Activated CD4-positive, alpha-beta T cell treated with anti-CD3 and anti-CD28 coated beads for 1 hour (primary cell): Measurements from ENCODE around the gene SS18L1.
A peak's percentile ranks its signal among the peaks of the same experiment; 100 is the strongest.
"Not testable (repeated sequence)": the region's sequence is repeated elsewhere in the genome, so short reads cannot be mapped to it uniquely, and the experiment has no call there.

Experiments used
- DNase-seq: peaks from one replicate; pipeline ENCODE4 v3.0.0-alpha.2; 2020

Gene SS18L1

GRCh38 chr20:62143081-62143956 is at the start of gene SS18L1, which contains the start of gene PSMA7:
SS18L1 (plus strand) TSS chr20:62143769; CDS start chr20:62143821, 52 bp downstream.
PSMA7 (minus strand) TSS chr20:62143394; CDS start chr20:62143303, 91 bp downstream.
- peak; percentile 77 for DNase-seq

- no peak for DNase-seq
Observed at GRCh38 chr20:62096421-62097380, 46.9 kb upstream of the SS18L1 start.

- no peak for DNase-seq
Observed at GRCh38 chr20:62097881-62098407, 45.6 kb upstream of the SS18L1 start.

- DNase-seq: no peak
Observed at GRCh38 chr20:62101078-62101477, 42.5 kb upstream of the SS18L1 start.

- DNase-seq: no peak
Observed at GRCh38 chr20:62103508-62104233, 39.9 kb upstream of the SS18L1 start.

- no peak for DNase-seq
Observed at GRCh38 chr20:62104234-62104789, 39.3 kb upstream of the SS18L1 start.

GRCh38 chr20:62104791-62105345 is 38.7 kb upstream of the SS18L1 start:
- no peak for DNase-seq

- no peak for DNase-seq
Observed at GRCh38 chr20:62105592-62105991, 38.0 kb upstream of the SS18L1 start.

GRCh38 chr20:62111148-62111547 is 32.4 kb upstream of the SS18L1 start:
- no peak for DNase-seq

- DNase-seq: no peak
Observed at GRCh38 chr20:62112368-62112767, 31.2 kb upstream of the SS18L1 start.

- DNase-seq: no peak
Observed at GRCh38 chr20:62114894-62115293, 28.7 kb upstream of the SS18L1 start.

GRCh38 chr20:62115800-62116407 is 27.7 kb upstream of the SS18L1 start:
- DNase-seq: not testable (repeated sequence)

GRCh38 chr20:62116558-62117361 is 26.8 kb upstream of the SS18L1 start:
- no peak for DNase-seq

GRCh38 chr20:62117362-62117646 is 26.3 kb upstream of the SS18L1 start:
- no peak for DNase-seq

- DNase-seq: peak; percentile 44
Observed at GRCh38 chr20:62117658-62118057, 25.9 kb upstream of the SS18L1 start.

- no peak for DNase-seq
Observed at GRCh38 chr20:62118113-62119043, 25.2 kb upstream of the SS18L1 start.

GRCh38 chr20:62119115-62119514 is 24.5 kb upstream of the SS18L1 start:
- DNase-seq: no peak

- no peak for DNase-seq
Observed at GRCh38 chr20:62119591-62120364, 23.8 kb upstream of the SS18L1 start.

- no peak for DNase-seq
Observed at GRCh38 chr20:62120365-62120762, 23.2 kb upstream of the SS18L1 start.
